PC-9 (cell line): ENCODE results near the gene RICTOR.

Source experiments
- CTCF ChIP-seq: fragments of 200-600 bp; sonication (generic); conservative IDR thresholded peaks from 2 replicates; pipeline ENCODE4 v1.6.1; 2017; ENCODE audit warnings: mixed run types, antibody characterized with exemption, mild to moderate bottlenecking, moderate library complexity
- EZH2 ChIP-seq: fragments of 200-600 bp; sonication (generic); IDR thresholded peaks from 2 replicates; pipeline ENCODE4 v1.8.0; 2017; ENCODE audit warnings: antibody characterized with exemption, low read depth

- TF ChIP-seq CTCF (no peak), EZH2 (no peak)
These were observed 19.0 kb downstream of the RICTOR start for GRCh38 chr5:39055027-39055767.
